Ovary (tissue), 10 donors: ENCODE measurements around the gene ANXA11. TPM values are rescaled to one million over a fixed set of nuclear protein-coding genes. Genes with fewer than 3 reads are reported as not detected.
"Not testable (repeated sequence)": the region's sequence is repeated elsewhere in the genome, so short reads cannot be mapped to it uniquely, and the experiment has no call there.

Source experiments
- DNase-seq, 5 donors: peaks; one replicate each; pipeline ENCODE4 v3.0.0-alpha.2; 2019 to 2020
- H3K27ac ChIP-seq, 2 donors: fragments of 200-600 bp; one replicate each; pipeline versions ENCODE4 v1.5.1 to v1.8.0; 2019 to 2022
- H3K27me3 ChIP-seq: fragments of 200-600 bp; one replicate; pipeline ENCODE4 v1.8.0; 2022
- H3K36me3 ChIP-seq: fragments of 200-600 bp; sonication (generic); one replicate; pipeline ENCODE4 v1.5.1; 2019
- H3K4me1 ChIP-seq: one replicate; pipeline ENCODE4 v1.8.1; 2013; ENCODE audit warnings: mild to moderate bottlenecking, moderate library complexity; ENCODE audit not compliant: insufficient read depth
- H3K4me3 ChIP-seq: fragments of 200-600 bp; sonication (generic); one replicate; pipeline ENCODE4 v1.5.1; 2017
- H3K9me3 ChIP-seq, 2 donors: fragments of 200-600 bp in 1 of 2; sonication (generic) in 1 of 2; one replicate each; pipeline versions ENCODE4 v1.5.1 to v1.8.1; 2013 to 2019; ENCODE audit warnings: mild to moderate bottlenecking in 1 of 2, moderate library complexity in 1 of 2
- CTCF ChIP-seq, 3 donors: fragments of 450-650 bp in 2 of 3; fragments of 200-600 bp in 1 of 3; IDR thresholded peaks; one replicate each; pipeline versions ENCODE4 v1.5.1 to v1.8.0; 2016 to 2022; ENCODE audit warnings: antibody characterized with exemption in 3 of 3, mild to moderate bottlenecking in 1 of 3
- EP300 ChIP-seq: sonication (generic); formaldehyde crosslinking; IDR thresholded peaks from one replicate; pipeline ENCODE4 v1.6.1; 2017; ENCODE audit warnings: antibody characterized with exemption
- POLR2A ChIP-seq: fragments of 450-650 bp; IDR thresholded peaks from one replicate; pipeline ENCODE4 v1.6.1; 2017; ENCODE audit warnings: antibody characterized with exemption, mild to moderate bottlenecking, moderate library complexity
- WGBS, 3 donors: extraction: QIAGEN DNeasy Blood & Tissue Kit in 1 of 3; methylation state at CpG; one replicate each; pipeline versions ENCODE4 v1.1.5 to v1.1.7; 2013 to 2017; 5-methylcytosine and 5-hydroxymethylcytosine counted together
- intact Hi-C, 4 donors: fragments of 100-400 bp; cut with DNase I; formaldehyde crosslinking; loops; one replicate each; pipeline versions ENCODE4 v1.11.0 to v1.15.1; 2022 to 2023
- long read RNA-seq, 3 donors: library from polyadenylated mRNA in 2 of 3; unstranded in 2 of 3; transcript quantifications; one replicate each; pipeline ENCODE4 v2.0.0 and lab custom pipeline, GENCODE V29; 2021 to 2026
- polyA plus RNA-seq, 2 donors: library from polyadenylated mRNA; stranded (reverse); fragments of 200-250 nt in 1 of 2; fragments of 350-450 nt in 1 of 2; fragmentation: Illumina TruSeq in 1 of 2; extraction: RNeasy Lipid Tissue Mini Kit (QIAGEN cat#74804) in 1 of 2; gene quantifications; one replicate each; pipeline ENCODE4 v1.2.3, GENCODE V29; 2013 to 2014
- total RNA-seq, 7 donors: library from RNA; depleted of rRNA in 2 of 7; stranded (reverse); fragments of >200 nt in 2 of 7; fragmentation: NEBNext Ultra II Directional in 3 of 7; extraction: Animal tissue kit (Norgen Biotek cat#: 25700) in 3 of 7; gene quantifications; one replicate each; pipeline versions ENCODE4 v1.1.0 to v1.2.4, GENCODE V29; 2016 to 2023
- donor health status: DM: no; HTN: no; CAD: no; lungs with moderate emphysema.
- donor health status: DM: no; HTN: no; CAD: no.
- donor health status: Bipolar disorder and iron deficiency.
- donor health status: DM: yes; HTN: yes; CAD: no.
- donor health status: DM: no; HTN: no; CAD: no.
- donor health status: DM: yes; HTN: yes; CAD: no.

ANXA11 gene
- 100 to 1,000 TPM in 6 of 7 donors, 10 to 100 TPM in 1; 44.2 to 159 (median 137) TPM for total RNA-seq
- polyA plus RNA-seq: 100 to 1,000 TPM in 1 of 2 donors, 10 to 100 TPM in 1; 55.9 to 372 TPM
- long read RNA-seq, donor 1, full-length matches to known transcripts: 633 of 1,082 reads
- long read RNA-seq, donor 1, partial matches to known transcripts: 334 of 1,082 reads
- long read RNA-seq, donor 1, other reads (novel, unspliced or antisense): 115 of 1,082 reads
- long read RNA-seq, donor 2, full-length matches to known transcripts: 20 of 26 reads
- long read RNA-seq, donor 2, partial matches to known transcripts: 6 of 26 reads
- long read RNA-seq, donor 2, other reads (novel, unspliced or antisense): 0 of 26 reads
- long read RNA-seq, donor 3, full-length matches to known transcripts: 194 of 355 reads
- long read RNA-seq, donor 3, partial matches to known transcripts: 130 of 355 reads
- long read RNA-seq, donor 3, other reads (novel, unspliced or antisense): 31 of 355 reads

GRCh38 chr10:80205477-80206276 lies at the start of gene ANXA11:
TSS of gene ANXA11 (minus strand) at chr10:80205537. CDS start at chr10:80172861, 32,676 bp downstream.
- Histone ChIP-seq H3K27me3 (no peaks in the 10 kb centered on the region), H3K27ac (peak within 1 kb of the TSS; percentile 86 to 93), H3K4me1 (peaks cover 23% of the 10 kb centered on the region), H3K36me3 (no peaks in the 10 kb centered on the region), H3K4me3 (peak within 1 kb of the TSS; percentile 90), H3K9me3 (no peaks in the 10 kb centered on the region)
- WGBS, 3 donors: 4% methylated on average over 29 to 45 of the region's 45 CpGs
- intact Hi-C loops: loop anchor here in 3 of 4 donors (5.0 kb wide), 2 partner anchors 48 to 63 kb away; no protein-coding TSS in a partner anchor
- DNase-seq: peak; percentile 81 to 89 (median 86)
- TF ChIP-seq POLR2A (peak; percentile 74), EP300 (no peak), CTCF (IDR thresholded peaks at IDR 0.05) (no peak)

GRCh38 chr10:80254726-80255125 lies 49.4 kb upstream of the ANXA11 start:
- H3K36me3 ChIP-seq, H3K4me1 ChIP-seq, DNase-seq, H3K27me3 ChIP-seq, intact Hi-C loops, H3K27ac ChIP-seq, H3K4me3 ChIP-seq, H3K9me3 ChIP-seq: not testable (repeated sequence)
- WGBS, 3 donors: no CpG with 5 or more reads among the region's 2 CpGs

- H3K9me3 ChIP-seq, H3K4me1 ChIP-seq, H3K4me3 ChIP-seq, H3K36me3 ChIP-seq, intact Hi-C loops, H3K27me3 ChIP-seq, DNase-seq, H3K27ac ChIP-seq: not testable (repeated sequence)
- 29 to 57% (median 45%) methylated on average over 1 of the region's 1 CpG for WGBS, 3 donors
Observed at GRCh38 chr10:80253963-80254271, 48.6 kb upstream of the ANXA11 start.

GRCh38 chr10:80253266-80253962 lies 48.1 kb upstream of the ANXA11 start:
- H3K27me3 ChIP-seq: no peaks in the 10 kb centered on the region
- no peaks in the 10 kb centered on the region for H3K9me3 ChIP-seq
- H3K4me3 ChIP-seq: no peak overlapping the region
- TF ChIP-seq POLR2A (no peak), CTCF (IDR thresholded peaks at IDR 0.05) (no peak)
- H3K27ac ChIP-seq: no peak overlapping the region
- H3K4me1 ChIP-seq: no peaks in the 10 kb centered on the region
- 78 to 88% (median 81%) methylated on average over 5 of the region's 5 CpGs for WGBS, 3 donors
- H3K36me3 ChIP-seq: no peaks in the 10 kb centered on the region
- DNase-seq: no peak
- intact Hi-C loops: no loop called here

GRCh38 chr10:80252296-80252887 lies 47.1 kb upstream of the ANXA11 start:
- intact Hi-C loops: no loop called here
- Histone ChIP-seq H3K9me3 (no peaks in the 10 kb centered on the region), H3K4me1 (no peaks in the 10 kb centered on the region), H3K36me3 (no peaks in the 10 kb centered on the region), H3K27ac (no peak overlapping the region), H3K4me3 (no peak overlapping the region), H3K27me3 (no peaks in the 10 kb centered on the region)
- TF ChIP-seq POLR2A (no peak), CTCF (IDR thresholded peaks at IDR 0.05) (no peak), EP300 (no peak)
- no peak for DNase-seq
- 85 to 86% (median 85%) methylated on average over 12 of the region's 12 CpGs for WGBS, 3 donors

GRCh38 chr10:80251703-80252280 lies 46.5 kb upstream of the ANXA11 start:
- DNase-seq, intact Hi-C loops: not testable (repeated sequence)
- WGBS, 3 donors: 84 to 91% (median 88%) methylated on average over 3 to 4 of the region's 4 CpGs

GRCh38 chr10:80250399-80250798 lies 45.1 kb upstream of the ANXA11 start:
- no CpG with 5 or more reads among the region's 1 CpG for WGBS, 3 donors
- H3K36me3 ChIP-seq, H3K4me1 ChIP-seq, intact Hi-C loops, H3K27me3 ChIP-seq, H3K4me3 ChIP-seq, H3K9me3 ChIP-seq, H3K27ac ChIP-seq, DNase-seq: not testable (repeated sequence)

More at GRCh38 chr10:80251703-80252280, 46.5 kb upstream of the ANXA11 start:
- not testable (repeated sequence) for H3K4me1 ChIP-seq, H3K27me3 ChIP-seq, H3K4me3 ChIP-seq, H3K36me3 ChIP-seq, H3K9me3 ChIP-seq, H3K27ac ChIP-seq
